ENCODE measurements around the gene GMPR. TPM values are rescaled to one million over a fixed set of nuclear protein-coding genes. Genes with fewer than 3 reads are reported as not detected.

Gene GMPR
- total and polyA plus RNA-seq, 12 donors: 17.0 to 49.1 (median 26.3) TPM

DNA sequence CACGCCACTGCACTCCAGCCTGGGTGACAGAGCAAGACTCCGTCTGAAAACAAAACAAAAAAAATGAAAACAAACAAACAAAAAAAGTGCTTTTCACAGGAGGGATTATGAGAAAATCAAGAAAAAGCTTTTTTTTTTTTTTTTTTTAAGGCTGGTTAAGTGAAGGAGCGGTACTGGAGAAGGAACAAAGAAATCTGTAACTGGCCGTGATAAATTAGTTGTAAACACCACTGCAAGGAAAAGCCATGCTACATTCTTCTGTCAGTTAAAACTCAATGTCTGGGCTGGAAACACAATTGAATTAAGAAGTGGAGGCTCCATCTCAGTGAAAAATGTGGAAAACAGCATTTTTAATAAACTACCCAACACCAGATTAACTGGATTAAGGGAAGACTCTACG, 6.3 kb upstream of the GMPR start:
- no peak for TF ChIP-seq POLR2A (IDR thresholded peaks at IDR 0.05)
- TF ChIP-seq, protein P1, sequence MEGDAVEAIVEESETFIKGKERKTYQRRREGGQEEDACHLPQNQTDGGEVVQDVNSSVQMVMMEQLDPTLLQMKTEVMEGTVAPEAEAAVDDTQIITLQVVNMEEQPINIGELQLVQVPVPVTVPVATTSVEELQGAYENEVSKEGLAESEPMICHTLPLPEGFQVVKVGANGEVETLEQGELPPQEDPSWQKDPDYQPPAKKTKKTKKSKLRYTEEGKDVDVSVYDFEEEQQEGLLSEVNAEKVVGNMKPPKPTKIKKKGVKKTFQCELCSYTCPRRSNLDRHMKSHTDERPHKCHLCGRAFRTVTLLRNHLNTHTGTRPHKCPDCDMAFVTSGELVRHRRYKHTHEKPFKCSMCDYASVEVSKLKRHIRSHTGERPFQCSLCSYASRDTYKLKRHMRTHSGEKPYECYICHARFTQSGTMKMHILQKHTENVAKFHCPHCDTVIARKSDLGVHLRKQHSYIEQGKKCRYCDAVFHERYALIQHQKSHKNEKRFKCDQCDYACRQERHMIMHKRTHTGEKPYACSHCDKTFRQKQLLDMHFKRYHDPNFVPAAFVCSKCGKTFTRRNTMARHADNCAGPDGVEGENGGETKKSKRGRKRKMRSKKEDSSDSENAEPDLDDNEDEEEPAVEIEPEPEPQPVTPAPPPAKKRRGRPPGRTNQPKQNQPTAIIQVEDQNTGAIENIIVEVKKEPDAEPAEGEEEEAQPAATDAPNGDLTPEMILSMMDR (IDR thresholded peaks at IDR 0.05): no peak
- Histone ChIP-seq H3K4me1 (replicated peaks in 1 of 2) (peaks cover 5 to 22% of the 10 kb centered on the region in 2 donors), H3K9me3 (replicated peaks in 1 of 3) (no peaks in the 10 kb centered on the region), H3K4me3 (no peak overlapping the region), H3K27ac (no peak overlapping the region), H3K27me3 (no peaks in the 10 kb centered on the region), H3K36me3 (replicated peaks in 1 of 2) (no peaks in the 10 kb centered on the region)
- no peak for DNase-seq
- WGBS, 4 donors: 74 to 84% (median 80%) methylated on average over 5 of the region's 5 CpGs
- intact Hi-C loops (cut with DNase I): no loop called here

DNA sequence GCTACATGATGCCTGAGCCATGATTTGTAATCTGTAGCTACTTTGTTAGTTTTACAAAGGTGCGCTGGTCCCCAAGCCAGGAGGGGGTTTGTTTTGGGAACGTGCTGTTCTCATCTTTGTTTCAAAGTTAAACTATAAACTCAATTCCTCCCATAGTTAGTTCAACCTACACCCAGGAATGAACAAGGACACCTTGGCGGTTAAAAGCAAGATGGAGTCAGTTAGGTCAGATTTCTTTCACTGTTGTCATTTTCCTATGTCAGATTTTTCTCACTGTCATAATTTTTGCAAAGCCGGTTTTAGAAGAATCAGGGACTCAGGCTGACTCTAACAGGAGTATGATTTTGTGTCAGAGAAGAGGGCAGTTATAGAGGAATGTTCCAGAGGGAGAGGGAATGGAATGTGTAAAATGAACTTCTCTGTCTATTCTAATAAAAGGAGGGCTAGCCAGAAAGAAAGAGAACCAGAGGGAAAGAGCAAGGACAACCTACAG, 2.3 kb upstream of the GMPR start:
- Histone ChIP-seq H3K36me3 (replicated peaks in 1 of 2) (no peaks in the 10 kb centered on the region), H3K4me3 (peak overlapping the region in 2 of 4 donors; percentile 1 to 36), H3K4me1 (replicated peaks in 1 of 2) (peaks cover 5 to 33% of the 10 kb centered on the region in 2 donors), H3K9me3 (replicated peaks in 1 of 3) (no peaks in the 10 kb centered on the region), H3K27ac (peak overlapping the region in 4 of 5 donors; percentile 35 to 57 (median 42)), H3K27me3 (no peaks in the 10 kb centered on the region)
- no peak for DNase-seq
- intact Hi-C loops (cut with DNase I): no loop called here
- no peak for TF ChIP-seq POLR2A (IDR thresholded peaks at IDR 0.05)
- TF ChIP-seq, protein P1 (IDR thresholded peaks at IDR 0.05): no peak
- 61 to 70% (median 68%) methylated on average over 4 of the region's 4 CpGs for WGBS, 4 donors

DNA sequence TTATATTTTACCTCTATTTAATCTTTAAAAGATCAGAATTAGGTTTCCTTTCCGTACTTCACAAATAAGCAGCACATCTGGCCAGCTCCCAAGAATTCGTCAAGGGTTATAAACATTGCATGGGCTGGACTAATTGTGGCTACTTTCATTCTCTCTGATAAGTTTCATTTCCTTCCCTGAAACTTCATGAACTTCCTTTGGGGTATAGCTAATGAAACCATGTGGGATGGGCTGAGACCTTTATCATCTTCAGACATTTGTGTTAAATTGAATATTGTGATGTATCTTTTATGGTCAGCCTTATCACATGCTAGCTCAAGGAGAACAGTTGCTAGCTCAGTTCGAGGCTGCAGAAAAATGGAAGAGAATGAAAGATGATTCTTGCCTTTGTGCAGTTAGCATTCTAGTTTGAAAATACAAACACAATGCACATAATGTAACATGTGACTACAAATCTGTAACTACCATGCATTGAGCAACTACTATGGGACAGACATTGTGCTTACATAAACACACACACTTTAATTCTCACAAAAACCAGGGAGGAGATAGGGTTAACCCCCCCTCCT, 1.7 kb upstream of the GMPR start:
- intact Hi-C loops (cut with DNase I): no loop called here
- H3K27ac ChIP-seq: peak overlapping the region; percentile 3 to 57 (median 35)
- peaks cover 5 to 33% of the 10 kb centered on the region in 2 donors for H3K4me1 ChIP-seq (replicated peaks in 1 of 2)
- H3K9me3 ChIP-seq (replicated peaks in 1 of 3): no peaks in the 10 kb centered on the region
- peak; percentile 53 to 87 (median 77) for DNase-seq
- no peaks in the 10 kb centered on the region for H3K27me3 ChIP-seq
- TF ChIP-seq, protein P1 (IDR thresholded peaks at IDR 0.05): no peak
- TF ChIP-seq POLR2A (IDR thresholded peaks at IDR 0.05): peak in 1 of 2 donors; percentile 15
- WGBS, 4 donors: 1 to 2% (median 1%) methylated on average over 3 of the region's 3 CpGs
- H3K36me3 ChIP-seq (replicated peaks in 1 of 2): no peaks in the 10 kb centered on the region
- peak overlapping the region in 2 of 4 donors; percentile 1 to 36 for H3K4me3 ChIP-seq

GRCh38 chr6:16237242-16237641, 1.1 kb upstream of the GMPR start:
- H3K4me1 ChIP-seq (replicated peaks in 1 of 2): peaks cover 5 to 33% of the 10 kb centered on the region in 2 donors
- DNase-seq: no peak
- peak overlapping the region in 3 of 5 donors; percentile 35 to 57 (median 49) for H3K27ac ChIP-seq
- H3K36me3 ChIP-seq (replicated peaks in 1 of 2): no peaks in the 10 kb centered on the region
- no peak overlapping the region for H3K4me3 ChIP-seq
- no peaks in the 10 kb centered on the region for H3K27me3 ChIP-seq
- TF ChIP-seq, protein P1 (IDR thresholded peaks at IDR 0.05): no peak
- TF ChIP-seq POLR2A (IDR thresholded peaks at IDR 0.05): no peak
- H3K9me3 ChIP-seq (replicated peaks in 1 of 3): no peaks in the 10 kb centered on the region
- intact Hi-C loops (cut with DNase I): no loop called here
- WGBS, 4 donors: 87 to 92% (median 90%) methylated on average over 7 of the region's 7 CpGs

All from adrenal gland (tissue), 12 donors.